ENCODE results near the gene RUNX1.

Gene RUNX1

DNA sequence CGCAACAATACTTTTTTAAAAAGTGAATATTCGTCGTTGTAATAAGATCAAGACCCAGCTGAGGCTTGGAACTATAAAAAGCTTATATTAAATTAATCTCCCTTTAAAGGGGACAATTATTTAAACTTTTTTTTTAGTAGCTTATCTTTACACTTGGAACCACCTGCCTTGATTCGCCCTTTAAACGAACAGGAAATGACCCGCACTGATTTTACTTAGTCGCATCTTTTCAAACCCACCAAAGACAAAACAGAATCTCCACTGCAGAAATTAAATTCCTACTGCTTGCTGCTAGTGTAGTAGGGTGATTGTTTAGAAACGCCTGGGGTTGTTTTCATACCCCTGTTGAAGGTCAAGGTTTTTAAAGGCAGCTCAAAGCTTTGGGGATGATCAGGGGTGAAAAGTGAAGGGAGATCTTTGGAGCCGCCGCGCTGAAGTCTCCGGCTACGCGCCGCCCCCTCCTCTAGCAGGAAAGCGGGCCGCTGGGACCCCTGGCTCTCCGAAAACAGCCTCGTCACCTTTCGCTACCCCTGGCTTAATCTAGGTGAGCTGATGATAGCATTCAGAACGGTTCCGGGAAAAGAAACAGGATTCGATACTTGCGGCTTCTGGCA is 163.4 kb downstream of the RUNX1 start:
- Histone ChIP-seq H3K36me3 (ENCODE audit: control insufficient read depth, insufficient read depth, low read length) (no peaks in the 10 kb centered on the region; the same call in 1 of the 2 replicates), H3K27me3 (replicated peaks; ENCODE audit: control insufficient read depth, insufficient read depth, low read length) (no peaks in the 10 kb centered on the region), H3K4me3 (replicated peaks; ENCODE audit: low read depth, low read length) (peak overlapping the region; percentile 72)
- no peak for TF ChIP-seq CTCF (IDR thresholded peaks at IDR 0.05; ENCODE audit: insufficient read depth, low read length, poor library complexity, severe bottlenecking)
- no peak for DNase-seq (ENCODE audit: extremely low read depth, insufficient read length)

GRCh38 chr21:34885125-34885524 is 164.0 kb downstream of the RUNX1 start:
- Histone ChIP-seq H3K36me3 (ENCODE audit: control insufficient read depth, insufficient read depth, low read length) (no peaks in the 10 kb centered on the region; the same call in 1 of the 2 replicates), H3K4me3 (replicated peaks; ENCODE audit: low read depth, low read length) (no peak overlapping the region; the same call in 1 of the 2 replicates), H3K27me3 (replicated peaks; ENCODE audit: control insufficient read depth, insufficient read depth, low read length) (no peaks in the 10 kb centered on the region)
- no peak for DNase-seq (ENCODE audit: extremely low read depth, insufficient read length)
- no peak for TF ChIP-seq CTCF (IDR thresholded peaks at IDR 0.05; ENCODE audit: insufficient read depth, low read length, poor library complexity, severe bottlenecking)

DNA sequence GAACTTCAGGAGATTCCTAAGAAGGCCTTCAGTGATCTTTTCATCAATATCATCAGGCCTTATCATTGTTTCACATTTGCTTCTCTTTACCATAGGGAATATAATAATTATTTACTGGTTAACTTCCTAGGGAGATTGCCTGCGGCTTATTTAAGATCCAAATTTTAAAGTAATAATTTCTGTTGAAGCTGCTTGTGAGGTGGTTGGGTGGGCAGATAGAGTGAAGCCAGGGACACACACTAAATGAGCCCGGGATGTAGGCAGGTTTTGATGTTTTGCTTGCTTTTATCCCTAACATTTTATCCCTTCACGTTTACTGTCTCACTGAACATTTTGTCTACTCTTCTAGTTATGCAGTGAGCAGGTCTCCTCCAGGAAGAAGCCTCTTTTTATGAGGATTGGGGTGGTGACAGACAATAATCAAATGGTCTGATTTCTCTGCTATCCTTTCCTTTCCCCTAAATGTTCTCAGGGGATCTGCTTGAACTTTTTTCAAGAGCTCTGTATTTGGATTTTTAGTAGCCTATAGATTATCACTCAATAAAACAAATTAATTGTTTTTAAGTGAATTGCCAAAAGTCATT is 164.7 kb downstream of the RUNX1 start:
- H3K4me3 ChIP-seq (replicated peaks; ENCODE audit: low read depth, low read length): no peak overlapping the region

DNA sequence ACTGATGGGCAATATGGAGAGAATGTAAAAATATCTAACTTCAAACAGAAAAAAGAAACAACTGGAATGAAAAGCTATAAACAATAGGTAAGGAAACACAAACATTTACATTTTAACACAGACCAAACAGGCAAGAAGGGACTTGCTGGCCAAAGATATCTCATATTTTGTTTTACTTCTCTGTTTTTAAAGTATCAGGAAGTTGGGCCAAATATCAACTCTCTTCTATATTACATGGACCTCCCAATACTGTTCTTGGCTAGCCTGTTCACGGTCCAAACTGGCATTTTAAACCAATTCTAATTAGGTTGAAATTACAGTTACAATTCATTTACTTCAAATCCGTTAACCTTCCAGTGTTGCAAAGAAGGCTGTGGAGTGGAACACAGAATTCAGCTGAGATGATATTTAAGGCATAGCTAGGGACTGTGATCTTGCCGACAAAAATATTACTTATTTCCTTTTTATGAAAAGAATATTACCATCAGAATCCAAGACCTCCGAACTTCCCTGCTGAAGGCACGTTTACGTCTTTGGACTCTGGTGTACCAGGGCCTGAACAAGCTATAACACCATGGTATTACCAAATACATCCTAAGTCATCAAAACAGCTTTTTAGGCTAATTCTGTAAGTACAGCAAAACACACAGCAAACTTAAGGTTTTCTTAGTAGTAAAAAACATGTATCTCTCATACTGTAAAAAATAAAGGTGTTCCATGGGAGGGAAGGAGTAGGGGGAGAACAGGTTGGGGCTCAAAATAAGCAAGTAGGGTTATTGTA is 165.4 kb downstream of the RUNX1 start:
- no peak for TF ChIP-seq CTCF (IDR thresholded peaks at IDR 0.05; ENCODE audit: insufficient read depth, low read length, poor library complexity, severe bottlenecking)
- no peaks in the 10 kb centered on the region; the same call in 1 of the 2 replicates for H3K36me3 ChIP-seq (ENCODE audit: control insufficient read depth, insufficient read depth, low read length)
- H3K27me3 ChIP-seq (replicated peaks; ENCODE audit: control insufficient read depth, insufficient read depth, low read length): no peaks in the 10 kb centered on the region
- no peak overlapping the region for H3K4me3 ChIP-seq (replicated peaks; ENCODE audit: low read depth, low read length)
- no peak for DNase-seq (ENCODE audit: extremely low read depth, insufficient read length)

More for the DNA sequence above, 164.7 kb downstream of the RUNX1 start:
- no peaks in the 10 kb centered on the region for H3K27me3 ChIP-seq (replicated peaks; ENCODE audit: control insufficient read depth, insufficient read depth, low read length)
- no peak for DNase-seq (ENCODE audit: extremely low read depth, insufficient read length)
- no peak for TF ChIP-seq CTCF (IDR thresholded peaks at IDR 0.05; ENCODE audit: insufficient read depth, low read length, poor library complexity, severe bottlenecking)
- H3K36me3 ChIP-seq (ENCODE audit: control insufficient read depth, insufficient read depth, low read length): no peaks in the 10 kb centered on the region; the same call in 1 of the 2 replicates

- H3K27me3 ChIP-seq (replicated peaks; ENCODE audit: control insufficient read depth, insufficient read depth, low read length): no peaks in the 10 kb centered on the region
- H3K4me3 ChIP-seq (replicated peaks; ENCODE audit: low read depth, low read length): no peak overlapping the region
- no peak for TF ChIP-seq CTCF (IDR thresholded peaks at IDR 0.05; ENCODE audit: insufficient read depth, low read length, poor library complexity, severe bottlenecking)
- no peaks in the 10 kb centered on the region; the same call in 1 of the 2 replicates for H3K36me3 ChIP-seq (ENCODE audit: control insufficient read depth, insufficient read depth, low read length)
- no peak for DNase-seq (ENCODE audit: extremely low read depth, insufficient read length)
Observed at GRCh38 chr21:34882719-34883131, 166.4 kb downstream of the RUNX1 start.
